ENCODE measurements around the gene BCAS3.

The BCAS3 gene

GRCh38 chr17:61267847-61268246 is 590.2 kb downstream of the BCAS3 start:
- in situ Hi-C loops (cut with MboI; ENCODE audit: low sequenced_read_pairs): no loop called here

GRCh38 chr17:61275395-61275794 is 597.7 kb downstream of the BCAS3 start:
- in situ Hi-C loops (cut with MboI; ENCODE audit: low sequenced_read_pairs): no loop called here

- in situ Hi-C loops (cut with MboI; ENCODE audit: low sequenced_read_pairs): no loop called here
These were observed 599.2 kb downstream of the BCAS3 start for GRCh38 chr17:61276806-61277205.

GRCh38 chr17:61279476-61280145 is 602.0 kb downstream of the BCAS3 start:
- in situ Hi-C loops (cut with MboI; ENCODE audit: low sequenced_read_pairs): no loop called here

- in situ Hi-C loops (cut with MboI; ENCODE audit: low sequenced_read_pairs): no loop called here
These were observed 602.7 kb downstream of the BCAS3 start for GRCh38 chr17:61280338-61280737.

GRCh38 chr17:61280851-61281250 is 603.2 kb downstream of the BCAS3 start:
- in situ Hi-C loops (cut with MboI; ENCODE audit: low sequenced_read_pairs): no loop called here

GRCh38 chr17:61282377-61282776 is 604.7 kb downstream of the BCAS3 start:
- in situ Hi-C loops (cut with MboI; ENCODE audit: low sequenced_read_pairs): no loop called here

- in situ Hi-C loops (cut with MboI; ENCODE audit: low sequenced_read_pairs): no loop called here
These were observed 605.4 kb downstream of the BCAS3 start for GRCh38 chr17:61283043-61283442.

- in situ Hi-C loops (cut with MboI; ENCODE audit: low sequenced_read_pairs): no loop called here
These were observed 606.5 kb downstream of the BCAS3 start for GRCh38 chr17:61284174-61284573.

GRCh38 chr17:61284746-61285145 is 607.1 kb downstream of the BCAS3 start:
- in situ Hi-C loops (cut with MboI; ENCODE audit: low sequenced_read_pairs): no loop called here

GRCh38 chr17:61285526-61286320 is 608.1 kb downstream of the BCAS3 start:
- in situ Hi-C loops (cut with MboI; ENCODE audit: low sequenced_read_pairs): no loop called here

GRCh38 chr17:61286449-61286848 is 608.8 kb downstream of the BCAS3 start:
- in situ Hi-C loops (cut with MboI; ENCODE audit: low sequenced_read_pairs): no loop called here

- in situ Hi-C loops (cut with MboI; ENCODE audit: low sequenced_read_pairs): no loop called here
These were observed 612.0 kb downstream of the BCAS3 start for GRCh38 chr17:61289408-61290385.

GRCh38 chr17:61291451-61292285 is 614.0 kb downstream of the BCAS3 start:
- in situ Hi-C loops (cut with MboI; ENCODE audit: low sequenced_read_pairs): no loop called here

- in situ Hi-C loops (cut with MboI; ENCODE audit: low sequenced_read_pairs): no loop called here
These were observed 616.6 kb downstream of the BCAS3 start for GRCh38 chr17:61294286-61294685.

GRCh38 chr17:61294777-61295176 is 617.1 kb downstream of the BCAS3 start:
- in situ Hi-C loops (cut with MboI; ENCODE audit: low sequenced_read_pairs): no loop called here

GRCh38 chr17:61296058-61296457 is 618.4 kb downstream of the BCAS3 start:
- in situ Hi-C loops (cut with MboI; ENCODE audit: low sequenced_read_pairs): no loop called here

- in situ Hi-C loops (cut with MboI; ENCODE audit: low sequenced_read_pairs): no loop called here
These were observed 622.2 kb downstream of the BCAS3 start for GRCh38 chr17:61299517-61300513.

All from HL-60/S4 treated with phorbol 12-myristate 13-acetate at 8.2 ng/mL for 4 days and 3 days (cell line).